Erythroblast (primary cell): Measurements from ENCODE around the gene SLC39A11.

ENCODE experiments used
- GATA1 ChIP-seq: IDR thresholded peaks from 2 replicates; pipeline ENCODE4 v1.6.1; 2011; ENCODE audit warnings: low read depth, mild to moderate bottlenecking, control low read depth, low read length, moderate library complexity
- POLR2A ChIP-seq: IDR thresholded peaks from 2 replicates; pipeline ENCODE4 v1.6.1; 2011; ENCODE audit warnings: mild to moderate bottlenecking, low read length

GRCh38 chr17:73072219-73072962 is 20.1 kb downstream of the SLC39A11 start:
- TF ChIP-seq POLR2A (no peak), GATA1 (no peak)
